GM10847 (cell line): ENCODE measurements around the gene RNF43.

ENCODE experiments used
- POLR2A ChIP-seq: IDR thresholded peaks from 2 replicates; pipeline ENCODE4 v1.6.1; 2011; ENCODE audit not compliant: insufficient read length; ENCODE audit errors: extremely low read depth

Gene RNF43

GRCh38 chr17:58417300-58418092, at the start of gene RNF43:
TSS of gene RNF43 (minus strand) at chr17:58417534. CDS start at chr17:58415577, 1,957 bp downstream.
- TF ChIP-seq POLR2A, result no peak

GRCh38 chr17:58455491-58455890, 38.2 kb upstream of the RNF43 start:
- TF ChIP-seq POLR2A, result no peak

GRCh38 chr17:58452738-58453137, 35.4 kb upstream of the RNF43 start:
- no peak for TF ChIP-seq POLR2A

GRCh38 chr17:58447039-58447975, 30.0 kb upstream of the RNF43 start:
- no peak for TF ChIP-seq POLR2A

GRCh38 chr17:58446086-58446485, 28.8 kb upstream of the RNF43 start:
- no peak for TF ChIP-seq POLR2A

- no peak for TF ChIP-seq POLR2A
Measured at GRCh38 chr17:58436805-58437239, 19.5 kb upstream of the RNF43 start.

GRCh38 chr17:58436245-58436644, 18.9 kb upstream of the RNF43 start:
- TF ChIP-seq POLR2A, result no peak

- TF ChIP-seq POLR2A, result no peak
Measured at GRCh38 chr17:58432806-58433573, 15.7 kb upstream of the RNF43 start.

GRCh38 chr17:58427807-58428206, 10.5 kb upstream of the RNF43 start:
- TF ChIP-seq POLR2A, result no peak

GRCh38 chr17:58421711-58422110, 4.4 kb upstream of the RNF43 start:
- no peak for TF ChIP-seq POLR2A

GRCh38 chr17:58420827-58421226, 3.5 kb upstream of the RNF43 start:
- no peak for TF ChIP-seq POLR2A

GRCh38 chr17:58416937-58417299, 416 bp downstream of the RNF43 start:
- no peak for TF ChIP-seq POLR2A

- no peak for TF ChIP-seq POLR2A
Measured at GRCh38 chr17:58416396-58416795, 938 bp downstream of the RNF43 start.

GRCh38 chr17:58415371-58416055, 1.8 kb downstream of the RNF43 start:
- no peak for TF ChIP-seq POLR2A

GRCh38 chr17:58414596-58414997, 2.7 kb downstream of the RNF43 start:
- TF ChIP-seq POLR2A, result no peak
